Neuronal stem cell (in vitro differentiated cells): Measurements from ENCODE around the gene CLDND1.
A peak's percentile ranks its signal among the peaks of the same experiment; 100 is the strongest.

Experiments
- DNase-seq: peaks from one replicate; pipeline ENCODE4 v3.0.0-alpha.2; 2013; ENCODE audit warnings: low spot score
- H2AFZ ChIP-seq: one replicate; pipeline ENCODE4 v1.6.1; 2013; ENCODE audit warnings: mild to moderate bottlenecking, low read length, inconsistent platforms
- H2AK5ac ChIP-seq: 2 replicates; pipeline ENCODE4 v1.6.1; 2013; ENCODE audit warnings: low read depth, mild to moderate bottlenecking, inconsistent platforms, low read length, moderate library complexity, mixed read lengths
- H2BK120ac ChIP-seq: 2 replicates; pipeline ENCODE4 v1.6.1; 2013; ENCODE audit warnings: low read depth, mild to moderate bottlenecking, inconsistent platforms, low read length, moderate library complexity, mixed read lengths
- H2BK12ac ChIP-seq: one replicate; pipeline ENCODE4 v1.6.1; 2013; ENCODE audit warnings: low read length, inconsistent platforms
- H2BK15ac ChIP-seq: 2 replicates; pipeline ENCODE4 v1.6.1; 2013; ENCODE audit warnings: mild to moderate bottlenecking, low read length, inconsistent platforms, mixed read lengths
- H2BK5ac ChIP-seq: one replicate; pipeline ENCODE4 v1.6.1; 2013; ENCODE audit warnings: inconsistent platforms, mild to moderate bottlenecking, low read length, moderate library complexity
- H3K14ac ChIP-seq: one replicate; pipeline ENCODE4 v1.6.1; 2013; ENCODE audit warnings: low read length, inconsistent platforms
- H3K18ac ChIP-seq: 2 replicates; pipeline ENCODE4 v1.6.1; 2013; ENCODE audit warnings: low read length, inconsistent platforms
- H3K23ac ChIP-seq: 2 replicates; pipeline ENCODE4 v1.6.1; 2013; ENCODE audit warnings: low read depth, mild to moderate bottlenecking, mixed read lengths, low read length, inconsistent platforms; ENCODE audit not compliant: poor library complexity
- H3K27ac ChIP-seq: replicated peaks from 3 replicates; pipeline ENCODE4 v1.5.1; 2013; ENCODE audit warnings: low read length, inconsistent platforms
- H3K27me3 ChIP-seq, 3 experiments: 2 replicates each; pipeline ENCODE4 v1.6.1; 2013; ENCODE audit warnings: low read length in 3 of 3, mild to moderate bottlenecking in 2 of 3, inconsistent platforms in 1 of 3, low read depth in 1 of 3, mixed read lengths in 1 of 3, moderate library complexity in 1 of 3; ENCODE audit not compliant: control insufficient read depth in 3 of 3, insufficient read depth in 3 of 3
- H3K36me3 ChIP-seq, 2 donors: replicated peaks in 1 of 2; 2 replicates each; pipeline ENCODE4 v1.6.1; 2013; ENCODE audit warnings: low read length in 2 of 2; ENCODE audit not compliant: control insufficient read depth in 2 of 2, insufficient read depth in 2 of 2
- H3K4ac ChIP-seq: 2 replicates; pipeline ENCODE4 v1.6.1; 2013; ENCODE audit warnings: inconsistent platforms, mild to moderate bottlenecking, low read length, moderate library complexity
- H3K4me1 ChIP-seq, 2 donors: 1 replicate in 1 of 2; 2 replicates in 1 of 2; pipeline ENCODE4 v1.6.1; 2013; ENCODE audit warnings: low read length in 2 of 2, low read depth in 1 of 2; ENCODE audit not compliant: control insufficient read depth in 2 of 2, insufficient read depth in 1 of 2
- H3K4me2 ChIP-seq: one replicate; pipeline ENCODE4 v1.6.1; 2013; ENCODE audit warnings: mild to moderate bottlenecking, low read length, inconsistent platforms; ENCODE audit not compliant: insufficient read depth, poor library complexity, severe bottlenecking
- H3K4me3 ChIP-seq, 2 donors: 2 replicates each; pipeline ENCODE4 v1.5.1; 2013; ENCODE audit warnings: low read length in 2 of 2, mild to moderate bottlenecking in 2 of 2, inconsistent platforms in 1 of 2, moderate library complexity in 1 of 2
- H3K79me1 ChIP-seq: one replicate; pipeline ENCODE4 v1.6.1; 2013; ENCODE audit warnings: low read depth, mild to moderate bottlenecking, inconsistent platforms, low read length, moderate library complexity
- H3K9ac ChIP-seq: one replicate; pipeline ENCODE4 v1.6.1; 2013; ENCODE audit warnings: mild to moderate bottlenecking, low read depth, low read length, inconsistent platforms; ENCODE audit not compliant: poor library complexity
- H3K9me3 ChIP-seq, 2 donors: replicated peaks in 1 of 2; 2 replicates each; pipeline versions ENCODE3 to v1.6.1; 2013; ENCODE audit warnings: low read length in 2 of 2, mild to moderate bottlenecking in 2 of 2, inconsistent platforms in 1 of 2, low read depth in 1 of 2, mixed read lengths in 1 of 2, moderate library complexity in 1 of 2; ENCODE audit not compliant: control insufficient read depth in 2 of 2, insufficient read depth in 1 of 2
- H4K8ac ChIP-seq: one replicate; pipeline ENCODE4 v1.6.1; 2013; ENCODE audit warnings: low read depth, mild to moderate bottlenecking, inconsistent platforms, low read length, moderate library complexity
- H4K91ac ChIP-seq: one replicate; pipeline ENCODE4 v1.6.1; 2013; ENCODE audit warnings: low read length, low read depth, mild to moderate bottlenecking, inconsistent platforms; ENCODE audit not compliant: poor library complexity
- WGBS, 2 donors: extraction: QIAGEN DNeasy Blood & Tissue Kit; methylation state at CpG; one replicate each; pipeline ENCODE4 v1.1.7; 2013; ENCODE audit warnings: missing lambda C conversion rate in 2 of 2, mixed read lengths in 1 of 2; ENCODE audit not compliant: insufficient read length in 2 of 2, insufficient replicate concordance in 1 of 2; ENCODE audit errors: extremely low coverage in 2 of 2; 5-methylcytosine and 5-hydroxymethylcytosine counted together

CLDND1 gene

DNA sequence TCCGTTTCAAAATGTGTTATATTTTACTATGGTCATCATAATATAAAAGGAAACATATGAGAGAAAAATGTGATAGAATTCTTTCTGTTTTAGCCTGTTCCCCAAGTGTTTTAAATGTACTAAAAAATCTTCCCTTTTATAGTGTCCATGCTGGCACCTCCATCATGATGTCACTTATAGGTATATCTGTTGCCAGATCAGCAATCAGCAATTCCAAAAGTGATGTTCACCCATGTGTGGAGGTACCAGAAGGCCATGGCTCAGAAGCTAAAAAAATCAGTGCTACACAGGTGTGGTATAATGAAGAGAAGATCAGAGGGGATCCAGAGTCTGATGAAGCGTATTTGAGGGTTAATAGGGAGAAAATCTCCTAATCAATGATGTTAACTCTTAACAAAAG, 8.0 kb upstream of the CLDND1 start:
- H3K4me3 ChIP-seq = no peak overlapping the region
- no peak overlapping the region for H3K4me2 ChIP-seq
- DNase-seq = no peak
- H3K36me3 ChIP-seq = no peaks in the 10 kb centered on the region
- no peak overlapping the region for H3K4ac ChIP-seq
- H3K9me3 ChIP-seq = no peaks in the 10 kb centered on the region
- no peak overlapping the region for H3K14ac ChIP-seq
- no peak overlapping the region for H4K91ac ChIP-seq
- H2AFZ ChIP-seq = no peak overlapping the region
- H2BK15ac ChIP-seq = no peak overlapping the region
- peaks cover 0 to 7% (median 4%) of the 10 kb centered on the region in 3 experiments for H3K27me3 ChIP-seq
- H2BK5ac ChIP-seq = no peak overlapping the region
- H3K18ac ChIP-seq = no peak overlapping the region
- H3K79me1 ChIP-seq = no peaks in the 10 kb centered on the region
- no peak overlapping the region for H3K9ac ChIP-seq
- H2BK12ac ChIP-seq = no peak overlapping the region
- no peak overlapping the region for H4K8ac ChIP-seq
- H3K23ac ChIP-seq = no peak overlapping the region
- H2AK5ac ChIP-seq = no peak overlapping the region
- H3K27ac ChIP-seq = no peak overlapping the region
- H3K4me1 ChIP-seq = peaks cover 3 to 8% of the 10 kb centered on the region in 2 donors
- H2BK120ac ChIP-seq = no peak overlapping the region
- no CpG with 5 or more reads among the region's 2 CpGs for WGBS, 2 donors

DNA sequence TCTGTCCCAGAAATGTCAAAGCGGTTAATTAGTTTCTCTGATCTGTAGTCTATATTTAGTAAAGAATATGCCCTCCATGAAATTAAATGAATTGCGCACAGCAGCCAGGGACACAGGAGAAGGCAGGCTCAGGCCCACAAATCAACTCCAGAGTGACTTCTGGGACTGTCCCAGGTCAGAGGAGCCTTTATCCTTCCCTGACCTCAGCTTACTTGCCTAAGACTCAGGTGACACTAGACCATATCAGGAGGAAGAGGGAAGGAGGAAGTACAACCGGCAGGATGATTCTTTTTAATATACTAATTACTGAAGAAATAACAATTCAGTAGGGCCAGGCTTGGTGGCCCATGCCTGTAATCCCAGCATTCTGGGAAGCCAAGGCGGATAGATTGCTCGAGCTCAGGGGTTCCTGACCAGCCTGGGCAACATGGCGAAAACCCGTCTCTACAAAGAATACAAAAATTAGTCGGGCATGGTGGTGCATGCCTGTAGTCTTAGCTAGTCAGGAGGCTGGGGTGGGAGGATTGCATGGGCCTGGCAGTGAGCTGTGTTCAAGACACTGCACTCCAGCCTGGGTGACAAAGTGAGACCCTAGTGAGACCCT, 7.3 kb upstream of the CLDND1 start:
- no peak overlapping the region for H3K4ac ChIP-seq
- no peaks in the 10 kb centered on the region for H3K36me3 ChIP-seq
- no peak overlapping the region for H2BK12ac ChIP-seq
- H3K18ac ChIP-seq = no peak overlapping the region
- H3K23ac ChIP-seq = no peak overlapping the region
- no peak overlapping the region for H3K4me3 ChIP-seq
- no peak overlapping the region for H2BK5ac ChIP-seq
- peaks cover 3 to 8% of the 10 kb centered on the region in 2 donors for H3K4me1 ChIP-seq
- no CpG with 5 or more reads among the region's 8 CpGs for WGBS, 2 donors
- H2BK15ac ChIP-seq = no peak overlapping the region
- H3K27ac ChIP-seq = no peak overlapping the region
- H3K27me3 ChIP-seq = peaks cover 0 to 7% (median 7%) of the 10 kb centered on the region in 3 experiments
- H2AK5ac ChIP-seq = no peak overlapping the region
- no peak for DNase-seq
- no peak overlapping the region for H3K14ac ChIP-seq
- H3K9me3 ChIP-seq = no peaks in the 10 kb centered on the region
- no peak overlapping the region for H2BK120ac ChIP-seq
- no peak overlapping the region for H4K91ac ChIP-seq
- H4K8ac ChIP-seq = no peak overlapping the region
- no peaks in the 10 kb centered on the region for H3K79me1 ChIP-seq
- H3K4me2 ChIP-seq = no peak overlapping the region
- no peak overlapping the region for H2AFZ ChIP-seq
- H3K9ac ChIP-seq = no peak overlapping the region

DNA sequence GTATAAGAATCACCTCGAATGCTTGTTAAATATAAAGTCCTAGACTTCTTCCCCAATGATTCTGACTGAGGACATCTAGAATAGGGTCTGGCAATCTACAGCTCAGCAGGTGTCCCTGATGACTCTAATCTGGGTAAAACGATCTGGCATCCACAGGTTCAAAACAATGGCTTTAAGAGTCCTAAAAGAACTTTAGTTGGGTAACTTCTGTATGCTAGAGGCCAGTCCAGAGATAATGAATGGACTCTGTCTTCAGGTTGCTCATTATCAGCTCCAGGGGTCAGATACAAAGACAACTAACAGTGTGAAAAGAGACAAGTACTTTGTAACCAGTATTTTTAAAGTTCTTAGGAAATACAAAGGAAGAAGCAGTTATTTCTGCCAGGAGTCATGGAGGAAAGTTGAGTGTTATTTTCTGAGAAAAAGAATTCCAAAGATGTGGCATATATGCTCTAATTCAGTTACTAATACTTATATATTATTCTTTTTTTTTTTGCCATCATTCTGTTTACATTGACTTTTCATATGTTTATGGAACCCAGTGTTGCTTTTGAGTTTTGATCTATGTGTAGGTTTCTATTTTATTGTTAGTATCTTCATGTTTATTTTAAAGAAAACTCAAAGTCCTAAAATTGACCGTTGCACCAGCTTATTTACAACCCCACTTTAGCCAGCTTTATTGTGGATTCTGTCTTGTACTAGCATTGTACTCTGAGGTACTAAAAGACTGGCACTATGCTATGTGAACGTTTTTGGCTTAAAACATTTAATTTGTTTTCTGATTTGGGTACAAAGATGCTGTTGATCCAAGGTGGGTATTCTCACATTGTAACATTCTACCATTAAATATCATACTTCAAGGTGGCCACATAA, 6.0 kb upstream of the CLDND1 start:
- Histone ChIP-seq H3K4me3 (no peak overlapping the region), H3K9ac (no peak overlapping the region), H4K91ac (no peak overlapping the region), H2AK5ac (no peak overlapping the region), H3K9me3 (no peaks in the 10 kb centered on the region), H3K23ac (no peak overlapping the region), H3K4ac (no peak overlapping the region), H2BK5ac (no peak overlapping the region), H2BK120ac (no peak overlapping the region), H3K27ac (no peak overlapping the region), H3K4me2 (no peak overlapping the region), H3K27me3 (peaks cover 0 to 7% (median 7%) of the 10 kb centered on the region in 3 experiments), H3K18ac (no peak overlapping the region), H2BK15ac (no peak overlapping the region), H2AFZ (no peak overlapping the region), H3K4me1 (peaks cover 3 to 8% of the 10 kb centered on the region in 2 donors), H3K79me1 (no peaks in the 10 kb centered on the region), H3K36me3 (no peaks in the 10 kb centered on the region), H4K8ac (no peak overlapping the region), H2BK12ac (no peak overlapping the region), H3K14ac (no peak overlapping the region)
- no CpG with 5 or more reads among the region's 4 CpGs for WGBS, 2 donors
- DNase-seq = peak; percentile 65

- Histone ChIP-seq H4K8ac (no peak overlapping the region), H3K4me1 (peaks cover 7 to 10% of the 10 kb centered on the region in 2 donors), H2BK15ac (no peak overlapping the region), H3K9ac (no peak overlapping the region), H3K4me3 (peak overlapping the region in 1 of 2 donors; percentile 53), H2BK12ac (no peak overlapping the region), H3K18ac (no peak overlapping the region), H3K9me3 (no peaks in the 10 kb centered on the region), H3K4me2 (no peak overlapping the region), H3K27me3 (peaks cover 0 to 6% (median 0%) of the 10 kb centered on the region in 3 experiments), H2BK120ac (no peak overlapping the region), H3K27ac (no peak overlapping the region), H3K4ac (no peak overlapping the region), H3K79me1 (no peaks in the 10 kb centered on the region), H2AFZ (peak overlapping the region; percentile 6), H3K36me3 (peaks cover 0 to 8% of the 10 kb centered on the region in 2 donors), H2AK5ac (no peak overlapping the region), H4K91ac (no peak overlapping the region), H3K14ac (no peak overlapping the region), H3K23ac (no peak overlapping the region), H2BK5ac (no peak overlapping the region)
- no CpG with 5 or more reads among the region's 6 CpGs for WGBS, 2 donors
- DNase-seq = no peak
Observed at GRCh38 chr3:98525494-98525893, 2.8 kb upstream of the CLDND1 start.
